Measurements from ENCODE around the gene CCDC134. TPM values are rescaled to one million over a fixed set of nuclear protein-coding genes. Genes with fewer than 3 reads are reported as not detected.

The CCDC134 gene
- total and polyA plus RNA-seq, 9 of the 15 experiments (the other 6 are each of a cell fraction or from before 2014, with no cell fraction given): 0.56 to 11.9 (median 5.3) TPM

- TF ChIP-seq SFPQ (IDR thresholded peaks at IDR 0.05; ENCODE audit: low read depth, low read length) (no peak), ZNF184 (CRISPR knock-in tag; IDR thresholded peaks at IDR 0.05) (no peak), ZNF695 (CRISPR knock-in tag; IDR thresholded peaks at IDR 0.05) (no peak), DPF2 (IDR thresholded peaks at IDR 0.05) (no peak), SRF (CRISPR knock-in tag; IDR thresholded peaks at IDR 0.05) (no peak), XRCC4 (IDR thresholded peaks at IDR 0.05; ENCODE audit: extremely low read depth, insufficient read depth, insufficient read length) (no peak), IRF1 (CRISPR knock-in tag; IDR thresholded peaks at IDR 0.05; ENCODE audit: borderline replicate concordance) (no peak), RERE (CRISPR knock-in tag; IDR thresholded peaks at IDR 0.05; ENCODE audit: borderline replicate concordance) (no peak), ZBTB7A (IDR thresholded peaks at IDR 0.05; ENCODE audit: borderline replicate concordance, control insufficient read depth, low read depth, low read length) (no peak), ZNF23 (CRISPR knock-in tag; IDR thresholded peaks at IDR 0.05) (no peak)
- TF ChIP-seq, protein P1, sequence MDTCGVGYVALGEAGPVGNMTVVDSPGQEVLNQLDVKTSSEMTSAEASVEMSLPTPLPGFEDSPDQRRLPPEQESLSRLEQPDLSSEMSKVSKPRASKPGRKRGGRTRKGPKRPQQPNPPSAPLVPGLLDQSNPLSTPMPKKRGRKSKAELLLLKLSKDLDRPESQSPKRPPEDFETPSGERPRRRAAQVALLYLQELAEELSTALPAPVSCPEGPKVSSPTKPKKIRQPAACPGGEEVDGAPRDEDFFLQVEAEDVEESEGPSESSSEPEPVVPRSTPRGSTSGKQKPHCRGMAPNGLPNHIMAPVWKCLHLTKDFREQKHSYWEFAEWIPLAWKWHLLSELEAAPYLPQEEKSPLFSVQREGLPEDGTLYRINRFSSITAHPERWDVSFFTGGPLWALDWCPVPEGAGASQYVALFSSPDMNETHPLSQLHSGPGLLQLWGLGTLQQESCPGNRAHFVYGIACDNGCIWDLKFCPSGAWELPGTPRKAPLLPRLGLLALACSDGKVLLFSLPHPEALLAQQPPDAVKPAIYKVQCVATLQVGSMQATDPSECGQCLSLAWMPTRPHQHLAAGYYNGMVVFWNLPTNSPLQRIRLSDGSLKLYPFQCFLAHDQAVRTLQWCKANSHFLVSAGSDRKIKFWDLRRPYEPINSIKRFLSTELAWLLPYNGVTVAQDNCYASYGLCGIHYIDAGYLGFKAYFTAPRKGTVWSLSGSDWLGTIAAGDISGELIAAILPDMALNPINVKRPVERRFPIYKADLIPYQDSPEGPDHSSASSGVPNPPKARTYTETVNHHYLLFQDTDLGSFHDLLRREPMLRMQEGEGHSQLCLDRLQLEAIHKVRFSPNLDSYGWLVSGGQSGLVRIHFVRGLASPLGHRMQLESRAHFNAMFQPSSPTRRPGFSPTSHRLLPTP (IDR thresholded peaks at IDR 0.05; ENCODE audit: borderline replicate concordance, extremely low read depth, insufficient read length): no peak
Measured at GRCh38 chr22:41772198-41772597, 28.3 kb upstream of the CCDC134 start (continued).

All from K562 (cell line).